HG03175 (cell line): ENCODE results near the gene PGC.

Experiments
- ATAC-seq: cut with Tn5 transposase; IDR thresholded peaks from one replicate; pipeline ENCODE4 v1.9.1; 2021; ENCODE audit warnings: mild to moderate bottlenecking, moderate library complexity; ENCODE audit not compliant: unreplicated experiment

PGC gene

GRCh38 chr6:41702089-41702745 lies 45.0 kb downstream of the PGC start:
- ATAC-seq, result no peak

GRCh38 chr6:41700463-41701347 lies 46.5 kb downstream of the PGC start:
- no peak for ATAC-seq

- no peak for ATAC-seq
Measured at GRCh38 chr6:41699063-41699462, 48.1 kb downstream of the PGC start.

- ATAC-seq, result no peak
Measured at GRCh38 chr6:41697861-41698781, 49.1 kb downstream of the PGC start.

GRCh38 chr6:41696788-41697187 lies 50.4 kb downstream of the PGC start:
- no peak for ATAC-seq

- ATAC-seq, result no peak
Measured at GRCh38 chr6:41695825-41696224, 51.4 kb downstream of the PGC start.

GRCh38 chr6:41694815-41695526 lies 52.2 kb downstream of the PGC start:
- ATAC-seq, result no peak

- ATAC-seq, result no peak
Measured at GRCh38 chr6:41693281-41694240, 53.6 kb downstream of the PGC start.

GRCh38 chr6:41692730-41693129 lies 54.5 kb downstream of the PGC start:
- ATAC-seq, result no peak

GRCh38 chr6:41692080-41692675 lies 55.0 kb downstream of the PGC start:
- no peak for ATAC-seq

GRCh38 chr6:41691426-41692079 lies 55.6 kb downstream of the PGC start:
- ATAC-seq, result no peak

GRCh38 chr6:41690541-41691330 lies 56.5 kb downstream of the PGC start:
- no peak for ATAC-seq

- ATAC-seq, result no peak
Measured at GRCh38 chr6:41689171-41690008, 57.8 kb downstream of the PGC start.

GRCh38 chr6:41688256-41688965 lies 58.8 kb downstream of the PGC start:
- ATAC-seq, result no peak

GRCh38 chr6:41687501-41688175 lies 59.6 kb downstream of the PGC start:
- ATAC-seq, result no peak
